VCaP (cell line): ENCODE results near the gene VGLL4.

ENCODE experiments used
- H3K27ac ChIP-seq: fragments of 450-650 bp; 2 replicates; pipeline ENCODE4 v1.5.1; 2017
- TF ChIP-seq, protein P1 (sequence below): fragments of 450-650 bp; conservative IDR thresholded peaks from 2 replicates; pipeline ENCODE4 v1.5.1; 2017; ENCODE audit warnings: mild to moderate bottlenecking, moderate library complexity

VGLL4 gene

DNA sequence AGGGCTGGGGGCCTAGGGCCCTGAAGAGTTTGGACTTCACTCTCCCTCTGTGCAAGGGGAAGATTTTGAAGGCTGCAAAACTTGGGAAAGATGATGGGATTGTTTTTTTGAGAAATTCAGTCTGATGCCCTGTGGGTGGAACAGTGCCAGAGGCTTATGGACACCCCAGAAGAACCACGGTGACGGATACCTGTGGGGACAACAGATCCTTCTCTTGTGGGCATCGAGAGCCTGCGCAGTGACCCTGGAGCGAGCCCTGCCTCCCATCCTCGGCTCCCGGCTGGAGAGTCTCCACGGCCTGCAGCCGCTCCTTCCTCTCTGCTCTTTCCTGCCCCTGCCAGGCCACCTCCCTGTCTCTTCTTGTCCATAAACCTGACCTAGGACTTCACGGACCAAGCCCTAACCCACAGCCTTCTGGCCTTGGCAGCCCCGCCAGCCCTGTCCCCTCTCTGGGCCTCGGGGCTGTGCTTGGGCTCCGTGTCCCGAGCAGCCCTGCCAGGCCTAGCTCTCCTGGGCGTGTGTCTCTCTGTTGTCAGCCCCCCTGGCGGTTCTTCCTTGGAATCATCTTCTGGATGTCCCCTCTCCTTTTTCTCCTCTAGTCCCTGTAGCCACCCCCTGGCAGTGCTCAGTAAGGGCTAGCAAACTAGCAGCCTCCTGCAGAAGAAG lies 98.4 kb downstream of the VGLL4 start:
- H3K27ac ChIP-seq = peak overlapping the region; percentile 35; the same call in 1 of the 2 replicates
- TF ChIP-seq, protein P1, sequence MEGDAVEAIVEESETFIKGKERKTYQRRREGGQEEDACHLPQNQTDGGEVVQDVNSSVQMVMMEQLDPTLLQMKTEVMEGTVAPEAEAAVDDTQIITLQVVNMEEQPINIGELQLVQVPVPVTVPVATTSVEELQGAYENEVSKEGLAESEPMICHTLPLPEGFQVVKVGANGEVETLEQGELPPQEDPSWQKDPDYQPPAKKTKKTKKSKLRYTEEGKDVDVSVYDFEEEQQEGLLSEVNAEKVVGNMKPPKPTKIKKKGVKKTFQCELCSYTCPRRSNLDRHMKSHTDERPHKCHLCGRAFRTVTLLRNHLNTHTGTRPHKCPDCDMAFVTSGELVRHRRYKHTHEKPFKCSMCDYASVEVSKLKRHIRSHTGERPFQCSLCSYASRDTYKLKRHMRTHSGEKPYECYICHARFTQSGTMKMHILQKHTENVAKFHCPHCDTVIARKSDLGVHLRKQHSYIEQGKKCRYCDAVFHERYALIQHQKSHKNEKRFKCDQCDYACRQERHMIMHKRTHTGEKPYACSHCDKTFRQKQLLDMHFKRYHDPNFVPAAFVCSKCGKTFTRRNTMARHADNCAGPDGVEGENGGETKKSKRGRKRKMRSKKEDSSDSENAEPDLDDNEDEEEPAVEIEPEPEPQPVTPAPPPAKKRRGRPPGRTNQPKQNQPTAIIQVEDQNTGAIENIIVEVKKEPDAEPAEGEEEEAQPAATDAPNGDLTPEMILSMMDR = no peak

DNA sequence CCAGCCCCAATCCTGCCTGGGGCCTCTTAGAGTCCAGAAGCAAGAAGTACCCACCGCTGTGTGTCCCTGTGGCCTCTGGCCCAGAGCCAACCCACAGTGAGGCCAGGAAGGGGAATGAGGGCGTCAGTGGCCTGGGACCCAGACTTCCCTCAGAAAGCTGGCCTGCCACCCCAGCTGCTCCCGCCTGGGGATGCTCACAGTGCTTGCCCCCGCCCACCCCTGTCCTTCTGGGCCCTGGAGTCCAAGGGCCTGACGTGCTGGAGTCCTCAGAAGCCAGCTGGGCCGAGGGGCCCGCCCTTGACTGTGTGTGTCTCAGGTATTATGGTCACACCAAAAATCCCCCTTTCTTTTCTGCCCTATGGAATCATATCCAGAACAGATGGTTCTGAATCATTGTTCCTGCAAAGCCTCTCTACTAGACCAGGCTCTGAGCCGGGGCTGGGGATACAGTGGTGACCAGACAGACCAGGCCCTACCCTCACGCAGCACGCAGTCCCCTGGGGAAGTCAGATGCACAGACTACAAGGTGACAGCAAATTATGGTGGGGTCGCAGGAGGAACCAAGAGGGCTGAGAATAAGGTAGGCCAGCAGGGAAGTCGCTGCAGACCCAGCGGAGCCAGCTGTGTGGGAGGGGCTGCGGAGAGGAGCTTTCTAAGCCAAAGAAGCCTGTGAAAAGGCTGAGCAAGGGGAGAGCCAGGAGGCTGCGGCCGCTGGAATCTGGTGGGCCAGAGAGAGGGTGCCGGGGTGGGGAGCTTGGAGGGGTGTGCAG lies 99.1 kb downstream of the VGLL4 start:
- TF ChIP-seq, protein P1 = no peak
- peak overlapping the region; percentile 35; the same call in 1 of the 2 replicates for H3K27ac ChIP-seq

DNA sequence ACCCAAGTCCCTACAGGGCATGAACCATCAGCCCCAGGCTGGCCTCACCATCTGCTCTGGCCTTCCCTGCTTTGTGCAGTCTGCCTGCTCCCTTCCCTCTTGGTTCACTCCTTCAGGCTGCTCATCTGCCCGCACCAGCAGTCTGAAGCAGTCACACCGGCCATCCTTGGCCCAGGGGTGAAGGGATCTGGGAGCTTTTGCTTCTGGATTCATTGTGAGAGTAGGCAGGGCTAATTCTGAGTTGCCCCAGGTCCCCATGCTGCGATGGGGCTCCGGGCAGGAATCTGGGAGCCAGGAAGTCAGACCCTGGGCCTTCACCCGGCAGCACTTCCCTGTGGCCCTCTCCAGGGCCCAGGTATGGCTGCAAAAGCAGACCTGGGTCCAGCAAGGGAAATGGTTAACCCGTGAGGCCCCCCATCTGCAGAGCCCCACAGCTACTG lies 99.7 kb downstream of the VGLL4 start:
- TF ChIP-seq, protein P1 = no peak
- peak overlapping the region; percentile 35; the same call in 1 of the 2 replicates for H3K27ac ChIP-seq

DNA sequence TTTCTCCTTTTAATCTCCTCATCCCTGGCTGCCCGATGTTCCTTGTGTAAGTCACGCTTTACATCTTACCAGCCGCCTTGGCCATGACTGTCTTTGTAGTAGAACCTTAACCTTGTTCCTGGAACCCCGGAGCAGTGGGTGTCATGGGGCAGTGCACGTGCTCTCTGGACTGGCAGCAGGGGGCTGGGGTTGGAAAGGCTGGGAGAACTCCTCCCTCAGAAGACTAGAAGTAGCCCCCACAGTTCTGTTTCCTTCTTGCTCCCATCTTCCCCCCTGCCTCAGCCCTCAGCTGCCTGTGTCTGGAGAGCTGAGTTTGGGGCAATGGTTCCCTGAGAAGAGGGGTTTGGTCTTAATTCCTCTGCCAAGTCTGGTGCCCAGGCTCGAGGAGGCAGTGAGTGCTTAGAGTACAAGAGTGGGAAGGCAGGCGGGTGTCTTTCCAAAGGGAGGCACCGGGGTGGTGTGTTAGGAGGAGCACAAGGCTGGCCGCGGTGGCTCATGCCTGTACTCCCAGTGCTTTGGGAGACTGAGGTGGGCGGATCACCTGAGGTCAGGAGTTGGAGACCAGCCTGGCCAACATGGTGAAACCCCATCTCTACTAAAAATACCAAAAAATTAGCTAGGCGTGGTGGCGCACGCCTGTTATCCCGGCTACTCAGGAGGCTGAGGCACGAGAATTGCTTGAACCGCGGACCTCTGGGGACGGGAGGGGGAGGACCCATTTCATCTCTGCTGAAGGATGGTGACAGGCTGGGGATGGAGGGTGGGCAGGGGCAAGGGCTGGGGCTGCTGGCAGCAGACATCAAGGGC lies 100.4 kb downstream of the VGLL4 start:
- H3K27ac ChIP-seq = peak overlapping the region; percentile 29; the same call in 1 of the 2 replicates
- TF ChIP-seq, protein P1 = no peak

DNA sequence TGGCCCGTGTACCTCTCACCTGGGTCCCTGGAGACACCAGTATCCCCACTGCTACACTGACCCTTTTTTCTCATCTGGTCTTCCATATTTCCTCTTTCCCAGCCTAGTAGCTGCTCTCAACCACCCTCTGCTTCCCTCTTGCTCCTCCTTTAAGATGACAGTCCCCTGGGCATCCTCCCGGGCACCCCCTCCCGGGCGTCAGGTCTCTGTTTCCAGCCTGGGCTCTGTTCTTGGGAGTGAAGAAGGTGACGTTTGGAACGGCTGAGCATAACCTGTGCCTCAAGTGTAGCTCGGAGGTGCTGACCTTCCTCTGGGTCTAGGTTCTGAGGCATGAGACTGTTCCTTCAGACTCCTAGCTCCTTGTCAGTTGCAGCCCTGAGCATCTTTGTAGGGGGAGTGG lies 101.2 kb downstream of the VGLL4 start:
- TF ChIP-seq, protein P1 = no peak
- peak overlapping the region; percentile 29; the same call in 1 of the 2 replicates for H3K27ac ChIP-seq

DNA sequence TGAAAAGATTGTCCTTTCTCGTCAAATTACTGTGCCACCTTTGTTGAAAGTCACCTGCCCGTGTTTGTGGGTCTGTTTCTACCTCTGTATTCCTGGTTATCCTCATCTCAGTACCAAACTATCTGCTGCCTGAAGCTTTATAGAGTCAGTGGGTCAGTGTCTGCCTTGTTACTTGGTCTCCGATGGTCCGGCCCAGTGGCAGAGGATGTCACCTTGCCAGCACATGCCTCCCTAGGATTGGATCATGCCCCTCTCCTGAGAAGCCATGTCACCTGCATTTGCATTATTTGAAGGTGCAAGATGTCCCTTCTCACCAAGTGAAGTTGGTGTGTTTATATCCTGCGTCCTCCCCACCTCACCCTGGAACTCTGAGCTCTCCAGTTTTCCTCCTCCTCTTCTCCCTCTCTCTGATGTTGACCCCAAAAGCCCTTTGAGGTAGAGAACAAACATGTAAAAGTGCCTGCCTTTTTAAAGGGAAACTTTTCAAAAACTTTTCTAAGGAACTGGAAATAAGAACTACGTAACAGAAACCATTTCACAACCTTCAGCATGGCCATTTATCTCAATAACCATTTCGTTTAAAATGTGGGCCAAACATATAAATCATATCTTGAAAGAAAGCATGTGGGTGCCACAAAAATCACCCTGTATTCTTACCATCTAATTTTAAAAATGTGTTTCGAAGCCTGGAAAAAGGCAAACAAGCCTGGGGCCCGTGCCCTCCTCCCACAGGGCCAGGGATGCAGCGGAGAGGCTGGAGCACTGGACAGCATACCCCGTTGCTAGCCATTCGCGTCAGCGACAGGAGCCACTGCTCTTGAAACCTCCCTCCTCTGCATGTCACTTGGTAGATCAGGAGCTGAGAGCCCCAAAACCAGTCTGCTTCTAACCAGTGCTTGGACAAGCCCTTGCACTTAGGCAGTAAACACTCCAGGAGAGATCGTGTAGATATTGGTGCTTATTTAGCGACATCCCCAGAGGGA lies 102.1 kb downstream of the VGLL4 start:
- H3K27ac ChIP-seq = peak overlapping the region; percentile 29; the same call in 1 of the 2 replicates
- TF ChIP-seq, protein P1 = no peak
